Frontal cortex (tissue), 4 donors: ENCODE results near the gene CIDEB. TPM values are rescaled to one million over a fixed set of nuclear protein-coding genes. Genes with fewer than 3 reads are reported as not detected.

Experiments used
- DNase-seq, 2 donors: peaks; one replicate each; pipeline ENCODE4 v3.0.0; 2012; ENCODE audit warnings: low spot score in 2 of 2
- FAIRE-seq: peaks from 2 replicates; lab custom pipeline; 2012; peaks lifted over from hg19 to GRCh38; lab: Jason Lieb, UNC
- total RNA-seq: library from RNA; depleted of rRNA; stranded (reverse); fragments of >200 nt; gene quantifications from one replicate; pipeline ENCODE4 v1.2.3, GENCODE V29; 2014
- donor health status: control.
- donor health status: control.
- donor health status: control.

CIDEB gene
- total RNA-seq, 1 donor from 2014 or later, result 2.0 TPM

DNA sequence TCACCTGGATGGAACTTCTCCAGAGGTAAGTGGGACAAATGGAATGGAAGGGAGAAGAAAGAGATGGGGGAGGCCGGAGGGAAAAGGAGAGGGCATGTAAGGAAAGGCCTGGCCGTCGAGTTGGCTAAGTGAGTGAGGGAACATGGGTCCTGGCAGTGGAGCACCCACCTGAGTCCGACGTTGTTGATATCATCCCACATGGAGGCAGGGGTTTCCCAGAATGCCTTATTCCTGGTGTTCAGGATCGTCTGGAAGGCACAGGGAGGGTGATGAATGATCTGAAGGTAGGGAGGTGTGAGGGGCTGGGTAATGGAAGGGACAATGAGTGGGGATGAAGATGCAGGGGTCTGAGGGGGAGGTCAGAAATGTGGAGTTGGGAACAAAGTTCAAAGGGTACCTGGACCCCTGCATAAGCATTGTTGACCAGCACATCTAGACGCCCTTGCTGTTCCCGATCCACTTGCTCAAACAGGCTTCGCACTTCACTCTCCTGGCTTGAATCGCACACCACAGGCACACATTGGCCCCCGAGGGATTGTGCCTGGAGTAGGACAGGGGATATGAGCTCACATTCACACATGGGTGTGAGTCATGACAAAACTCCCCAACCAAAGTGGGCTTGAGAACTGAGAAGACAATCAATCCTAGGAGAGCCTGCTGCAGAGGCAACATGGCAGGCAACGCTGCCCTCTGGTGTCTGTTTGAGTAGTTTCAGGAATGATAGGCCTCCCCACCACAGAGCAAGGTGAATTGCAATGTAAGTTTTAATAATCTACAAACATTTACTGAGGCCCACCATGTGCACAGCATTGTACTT, 11.2 kb downstream of the CIDEB start:
- DNase-seq (peak in 1 of 2 donors; percentile 81), FAIRE-seq (no peak)

DNA sequence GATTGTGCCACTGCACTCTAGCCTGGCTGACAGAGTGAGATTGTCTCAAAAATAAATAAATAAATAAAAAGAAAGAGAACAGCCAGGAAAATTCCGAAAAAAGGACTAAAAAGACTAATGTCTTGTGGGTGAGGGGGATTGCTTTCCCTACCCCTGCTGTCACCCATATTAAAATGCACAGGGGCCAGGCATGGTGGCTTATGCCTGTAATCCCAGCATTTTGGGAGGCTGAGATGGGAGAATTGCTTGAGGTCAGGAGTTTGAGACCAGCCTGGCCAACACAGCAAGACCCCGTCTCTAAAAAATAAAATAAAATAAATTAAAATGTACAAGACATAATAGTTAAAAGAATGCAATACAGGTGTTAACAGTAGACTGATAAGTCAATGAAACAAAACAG, 14.3 kb downstream of the CIDEB start:
- DNase-seq (no peak), FAIRE-seq (no peak)

DNA sequence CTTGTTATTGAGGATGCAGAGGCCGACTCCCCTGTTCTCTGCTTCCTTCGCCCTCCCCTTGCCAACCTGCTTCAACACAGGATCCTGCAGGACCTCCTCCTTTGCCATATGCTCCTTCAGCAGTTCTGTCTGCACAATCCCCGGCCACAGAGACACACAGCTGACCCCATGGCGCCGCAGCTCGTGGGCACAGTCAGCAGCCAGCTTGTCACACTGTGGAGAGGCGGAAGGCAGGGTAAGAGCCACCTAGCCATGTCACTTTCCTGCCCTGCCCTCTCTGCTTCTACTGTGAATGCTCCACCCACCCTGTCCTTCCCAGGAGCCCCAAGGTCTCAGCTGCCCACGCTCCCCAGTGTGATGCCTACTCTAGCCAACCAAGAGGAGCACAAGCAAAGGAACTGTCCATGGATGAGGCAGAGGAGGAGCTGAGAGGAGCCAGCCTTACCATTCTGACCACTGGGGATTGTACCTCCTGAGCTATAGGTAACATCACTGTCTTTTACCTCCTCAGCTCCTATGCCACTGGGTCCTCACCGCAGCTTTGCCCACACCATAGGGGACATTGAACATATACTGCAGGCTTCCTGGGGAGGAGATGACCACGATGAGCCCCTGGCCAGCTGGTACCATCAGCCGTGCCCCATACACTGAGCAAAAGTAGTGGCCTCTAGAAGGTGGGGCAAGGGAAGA, 15.5 kb downstream of the CIDEB start:
- DNase-seq, result no peak
- no peak for FAIRE-seq

DNA sequence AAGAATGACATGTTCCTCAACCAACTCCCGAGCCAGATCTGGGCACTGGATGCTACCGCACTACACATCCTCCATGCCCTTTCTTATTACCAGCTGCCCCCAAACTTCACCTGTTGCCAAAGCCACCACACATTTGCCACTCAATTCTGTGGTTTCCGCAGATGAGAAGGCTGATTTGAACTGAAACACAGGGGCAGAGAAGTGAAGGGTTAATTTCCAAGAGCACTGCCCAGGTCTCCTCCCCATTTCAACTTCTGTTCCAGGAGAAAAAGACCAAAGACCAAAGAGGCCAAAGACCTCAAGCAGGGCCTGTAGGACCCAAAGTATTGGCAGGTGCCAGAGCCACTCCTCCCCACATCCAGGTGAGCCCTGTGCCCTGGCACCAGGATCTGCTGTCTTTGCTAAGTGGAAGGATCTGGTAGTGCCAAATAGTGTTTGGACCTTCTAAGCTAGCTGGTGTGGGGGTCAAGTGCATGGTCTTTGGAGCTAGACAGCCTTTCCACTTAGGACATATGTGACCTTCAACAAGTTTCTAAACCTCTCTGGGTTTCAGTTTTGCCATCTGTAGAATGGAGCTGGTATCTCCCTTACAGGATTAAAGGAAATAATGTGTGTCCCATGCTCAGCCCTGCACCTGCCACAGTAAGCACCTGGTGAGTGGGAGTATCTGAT, 16.2 kb downstream of the CIDEB start:
- FAIRE-seq (no peak), DNase-seq (no peak)

DNA sequence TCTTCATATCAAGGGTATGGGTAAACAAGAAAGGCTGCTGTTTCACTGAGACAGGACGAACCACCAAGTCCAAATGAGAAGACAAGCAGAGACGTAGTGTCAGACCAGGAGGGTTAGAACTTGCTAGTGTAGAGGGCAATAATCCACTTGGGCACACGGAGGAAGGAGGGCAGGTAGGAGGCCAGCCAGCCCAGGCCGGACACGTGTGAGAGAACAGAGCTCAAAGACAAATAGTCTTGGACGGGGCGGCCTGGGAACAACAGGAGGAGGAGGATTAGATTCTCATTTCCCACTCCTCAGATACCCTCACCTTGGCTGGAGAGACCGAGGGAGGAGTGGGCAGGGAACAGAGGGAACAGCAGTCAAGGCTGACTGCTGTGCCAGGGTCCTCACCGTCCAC, 17.0 kb downstream of the CIDEB start:
- FAIRE-seq (no peak), DNase-seq (no peak)

DNA sequence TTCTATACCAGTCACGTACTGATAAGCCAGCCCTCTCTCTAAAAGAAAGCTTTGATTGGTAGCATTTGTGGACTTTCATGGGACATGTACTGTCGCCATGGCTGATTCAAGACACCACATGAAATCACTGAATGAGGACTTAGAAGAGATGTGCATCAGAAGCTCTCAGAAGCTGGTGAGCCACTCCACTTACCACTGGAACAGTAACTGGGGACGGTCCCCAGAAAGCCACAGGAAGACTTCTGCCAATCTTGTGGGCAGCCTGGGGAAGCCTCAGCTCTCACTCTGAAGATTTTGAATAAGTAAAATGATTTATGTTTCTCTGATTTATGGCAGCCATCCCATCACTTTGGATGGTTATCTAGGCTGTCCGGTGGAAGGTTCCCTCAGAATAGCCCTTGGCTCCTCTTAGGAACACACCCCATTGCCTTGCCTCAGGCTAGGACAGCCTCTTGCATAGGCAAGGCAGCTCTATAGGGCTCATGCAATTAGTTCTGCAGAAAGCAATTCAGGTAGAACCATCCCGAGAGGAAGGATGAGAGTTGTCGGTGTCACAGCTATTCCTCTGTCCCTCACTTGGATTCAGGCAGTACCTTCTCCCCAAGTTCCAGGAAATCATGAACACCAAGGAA, 18.0 kb downstream of the CIDEB start:
- no peak for FAIRE-seq

DNA sequence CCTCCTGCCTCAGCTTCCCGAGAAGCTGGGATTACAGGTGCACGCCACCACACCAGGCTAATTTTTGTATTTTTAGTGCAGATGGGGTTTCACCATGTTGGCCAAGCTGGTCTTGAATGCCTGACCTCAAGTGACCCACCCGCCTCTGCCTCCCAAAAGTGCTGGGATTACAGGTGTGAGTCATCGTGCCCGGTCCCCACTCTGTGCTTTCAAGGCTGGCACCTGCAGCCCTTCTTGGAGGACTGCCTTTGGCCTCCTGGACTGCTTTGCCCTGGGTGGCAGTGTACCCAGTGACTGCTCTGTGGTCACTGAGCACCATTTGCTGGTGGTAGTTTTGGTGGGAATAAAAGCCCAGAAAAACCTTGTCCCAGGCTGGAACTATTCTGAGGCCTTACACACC, 20.8 kb downstream of the CIDEB start:
- DNase-seq, result no peak
- no peak for FAIRE-seq

More for the DNA sequence above, 18.0 kb downstream of the CIDEB start:
- DNase-seq, result no peak

DNA sequence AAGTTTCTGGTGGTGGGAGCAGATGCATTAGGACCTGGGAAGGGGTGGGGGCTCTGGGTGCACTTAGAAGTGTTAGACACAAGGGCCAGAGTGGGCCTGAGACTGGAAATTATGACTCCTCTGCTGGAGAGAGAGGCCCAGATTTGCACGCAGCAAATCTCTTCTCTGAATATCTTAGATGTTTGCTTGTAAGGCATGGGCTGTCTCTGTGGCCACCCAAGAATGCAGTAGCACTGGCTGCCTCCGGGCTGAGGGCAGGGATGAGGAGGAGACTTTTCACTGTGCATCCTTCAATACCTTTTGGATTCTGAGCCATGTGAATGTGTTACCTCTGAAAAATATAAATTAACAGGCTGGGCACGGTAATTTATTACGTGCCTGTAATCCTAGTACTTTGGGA, 22.4 kb downstream of the CIDEB start:
- no peak for DNase-seq
- FAIRE-seq, result no peak

DNA sequence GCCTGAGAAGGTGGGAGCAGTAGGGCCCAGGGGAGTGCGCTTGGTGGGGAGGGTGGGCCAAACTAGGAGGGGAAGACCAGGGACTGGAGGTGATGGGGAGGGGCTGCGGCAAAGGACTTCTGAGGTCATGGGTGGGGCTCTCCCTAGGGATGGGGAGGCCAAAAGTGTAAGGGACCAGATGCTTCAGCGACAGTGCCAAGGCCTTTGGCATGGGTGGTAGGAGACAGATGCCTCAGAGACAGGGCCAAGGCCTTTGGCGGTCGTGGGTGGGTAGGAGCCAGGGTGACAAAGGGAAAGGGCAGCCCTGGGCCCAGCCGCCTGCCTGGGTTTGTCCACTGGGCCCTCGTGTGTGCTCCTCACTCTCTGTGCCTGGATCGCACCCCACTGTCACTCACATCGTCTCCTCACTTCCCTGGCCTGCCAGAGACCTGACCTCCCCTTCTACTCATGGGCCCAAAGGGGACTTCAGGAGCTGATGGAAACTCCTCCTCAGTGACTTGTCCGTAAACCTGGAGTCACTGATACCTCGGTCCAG, 23.2 kb downstream of the CIDEB start:
- DNase-seq (no peak), FAIRE-seq (no peak)

DNA sequence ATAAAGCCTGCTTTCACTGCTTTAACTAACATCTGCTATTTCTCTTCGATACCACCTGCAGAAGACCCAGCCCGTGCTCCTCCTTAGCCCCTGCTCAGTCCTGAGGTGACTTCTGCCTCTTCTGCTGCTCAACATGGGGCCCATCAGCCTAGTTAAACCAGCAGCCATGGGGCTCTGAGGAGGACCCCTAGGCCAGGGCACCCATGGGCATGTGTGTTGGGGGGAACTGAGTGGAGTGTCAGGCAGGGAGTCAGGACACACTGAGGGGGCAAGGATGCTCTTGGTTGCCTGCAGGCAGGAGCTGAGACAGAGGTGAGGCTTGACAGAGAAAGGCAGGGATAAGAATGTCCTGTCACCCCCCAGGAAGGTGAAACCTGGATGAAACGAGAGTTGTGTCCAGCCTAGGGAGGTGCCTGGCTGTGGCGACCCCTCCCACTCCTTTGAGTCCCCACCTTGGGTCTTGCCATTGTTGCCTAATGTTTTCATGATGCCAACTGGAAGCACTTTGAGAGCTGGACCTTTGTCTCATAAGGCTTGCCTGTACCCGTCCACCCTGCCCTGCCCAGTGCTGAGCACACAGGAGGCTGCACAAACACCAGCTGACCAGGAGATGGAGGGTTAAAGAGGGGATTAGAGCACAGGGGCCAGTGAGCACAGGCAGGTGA, 23.8 kb downstream of the CIDEB start:
- FAIRE-seq (no peak), DNase-seq (no peak)

DNA sequence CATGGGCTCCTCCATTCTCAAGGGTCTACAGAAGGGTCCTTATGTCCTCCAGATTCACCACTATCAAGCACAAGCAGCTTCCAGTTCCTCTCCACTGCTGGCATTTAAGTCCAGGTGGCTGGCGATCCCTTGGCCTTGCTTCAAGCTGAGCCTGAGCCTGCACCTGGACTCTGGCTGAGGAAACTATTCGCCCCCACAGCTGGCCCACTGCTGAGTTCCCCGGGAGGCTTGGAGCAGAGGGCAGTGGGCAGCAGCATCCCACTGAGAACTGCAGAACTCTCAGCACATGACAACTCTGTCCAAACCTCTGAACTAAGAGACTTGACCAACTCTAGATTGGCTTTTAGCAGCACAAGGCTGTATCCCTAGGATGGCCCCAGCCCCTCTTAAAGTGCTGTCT, 25.0 kb downstream of the CIDEB start:
- FAIRE-seq (no peak), DNase-seq (no peak)

DNA sequence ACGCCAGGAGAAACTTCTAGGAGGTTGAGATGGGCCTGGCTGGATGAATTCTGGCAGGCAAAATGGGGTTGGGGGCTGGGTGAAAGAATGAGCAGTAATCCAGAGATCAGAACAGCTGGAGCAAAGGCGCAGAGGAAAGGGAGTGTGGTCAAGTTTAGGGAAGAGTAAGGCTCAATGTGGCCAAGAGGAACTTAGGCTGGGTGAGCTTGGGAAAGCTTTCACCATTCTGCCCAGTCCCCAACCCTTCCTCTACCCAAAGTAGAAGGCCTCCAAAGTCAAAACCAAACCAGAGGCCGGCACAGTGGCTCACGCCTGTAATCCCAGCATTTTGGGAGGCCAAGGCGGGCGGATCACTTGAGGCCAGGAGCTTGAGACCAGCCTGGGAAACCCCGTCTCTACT, 26.1 kb downstream of the CIDEB start:
- DNase-seq (no peak), FAIRE-seq (no peak)

DNA sequence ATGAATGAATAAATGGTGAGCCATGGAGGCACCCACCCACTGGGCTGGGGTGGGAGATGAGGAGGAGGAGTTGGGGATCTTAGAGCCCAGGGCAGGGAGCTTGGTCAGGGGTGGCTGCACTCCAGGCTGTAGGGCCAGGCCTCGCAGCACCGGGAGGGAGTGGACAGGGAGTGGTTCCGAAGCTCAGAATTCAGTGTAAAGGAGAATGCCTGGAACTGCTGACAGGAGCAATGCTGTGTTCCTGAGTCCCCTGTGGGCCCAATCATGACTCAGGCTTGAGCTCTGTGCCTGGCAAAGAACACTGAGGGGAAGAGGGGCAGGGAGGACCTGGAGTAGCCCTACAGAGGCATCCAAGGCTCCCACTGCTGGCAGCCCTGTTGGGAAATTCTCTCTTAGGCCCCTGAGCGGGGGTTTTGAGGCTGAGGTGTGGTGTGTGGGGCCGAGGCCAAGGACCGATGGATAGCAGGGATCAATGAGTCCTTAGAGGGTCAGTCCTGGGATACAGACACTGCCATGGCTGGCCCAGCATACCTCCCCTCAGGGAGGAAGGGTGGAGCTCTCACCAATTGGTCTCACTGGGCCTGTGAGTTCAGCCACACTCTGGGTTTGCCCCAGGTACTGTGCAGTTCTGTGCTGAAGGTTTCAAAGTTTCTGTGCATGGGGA, 26.8 kb downstream of the CIDEB start:
- no peak for DNase-seq

DNA sequence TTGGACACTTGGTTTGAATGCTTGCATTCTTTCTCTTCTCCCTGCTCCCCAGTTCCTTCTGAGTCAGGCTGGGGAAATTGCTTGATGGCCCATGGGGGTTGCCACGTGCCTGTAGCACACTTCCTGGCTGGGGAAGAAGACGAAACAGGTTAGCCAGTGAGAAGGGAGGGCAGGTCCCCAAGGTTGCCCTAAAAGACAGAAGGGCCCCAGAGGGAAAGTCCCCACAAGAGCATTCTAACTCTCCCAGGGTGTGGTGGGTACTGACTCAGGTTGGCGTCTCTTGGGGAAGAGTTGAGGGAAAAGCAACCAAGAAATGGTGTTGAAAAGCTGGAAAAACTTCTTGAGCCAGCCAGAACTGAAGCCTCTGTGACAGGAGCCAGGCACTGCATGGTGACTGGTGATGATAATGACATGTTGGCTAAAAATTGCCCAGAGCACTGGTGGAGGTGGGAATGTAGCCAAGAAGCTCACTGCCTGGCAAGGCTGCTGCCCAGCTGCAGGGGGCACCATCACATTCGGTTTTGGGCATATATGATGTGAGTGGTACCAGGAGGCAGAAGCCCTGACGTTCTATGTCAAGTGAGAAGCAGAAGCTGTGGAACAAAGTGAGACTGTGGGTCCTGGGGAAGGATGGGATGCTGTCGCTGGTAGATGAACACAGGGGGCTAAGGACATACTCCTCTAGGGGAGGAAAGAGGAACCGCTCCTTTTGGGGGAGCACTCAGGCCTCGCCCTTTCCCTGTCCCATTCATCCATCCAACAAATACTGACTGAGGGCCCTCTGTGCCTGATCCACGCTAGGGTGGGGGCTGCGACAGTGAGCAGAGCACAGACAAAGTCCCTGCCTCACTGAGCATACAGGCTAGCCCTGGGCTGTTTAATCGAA, 28.2 kb downstream of the CIDEB start:
- no peak for FAIRE-seq
- no peak for DNase-seq

More for the DNA sequence above, 26.8 kb downstream of the CIDEB start:
- no peak for FAIRE-seq

DNA sequence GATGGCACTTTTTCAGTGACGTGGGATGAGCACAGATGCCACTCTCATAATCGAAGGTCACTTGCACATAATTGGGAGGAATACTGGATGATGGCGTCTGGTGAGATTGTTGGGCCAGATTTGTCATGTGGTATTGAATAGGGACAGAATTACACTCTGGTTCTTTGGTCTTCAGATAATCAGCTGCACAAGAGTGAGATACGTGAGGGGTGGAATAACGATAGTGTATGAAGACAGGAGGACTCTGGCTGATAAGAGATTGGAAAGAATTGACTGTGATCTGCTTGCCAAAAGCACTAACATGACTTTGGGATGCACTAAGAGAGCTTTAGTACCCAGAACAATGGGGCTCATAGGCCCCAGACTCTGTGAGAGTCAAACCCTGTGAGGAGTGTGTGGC, 29.4 kb downstream of the CIDEB start:
- FAIRE-seq (no peak), DNase-seq (no peak)

DNA sequence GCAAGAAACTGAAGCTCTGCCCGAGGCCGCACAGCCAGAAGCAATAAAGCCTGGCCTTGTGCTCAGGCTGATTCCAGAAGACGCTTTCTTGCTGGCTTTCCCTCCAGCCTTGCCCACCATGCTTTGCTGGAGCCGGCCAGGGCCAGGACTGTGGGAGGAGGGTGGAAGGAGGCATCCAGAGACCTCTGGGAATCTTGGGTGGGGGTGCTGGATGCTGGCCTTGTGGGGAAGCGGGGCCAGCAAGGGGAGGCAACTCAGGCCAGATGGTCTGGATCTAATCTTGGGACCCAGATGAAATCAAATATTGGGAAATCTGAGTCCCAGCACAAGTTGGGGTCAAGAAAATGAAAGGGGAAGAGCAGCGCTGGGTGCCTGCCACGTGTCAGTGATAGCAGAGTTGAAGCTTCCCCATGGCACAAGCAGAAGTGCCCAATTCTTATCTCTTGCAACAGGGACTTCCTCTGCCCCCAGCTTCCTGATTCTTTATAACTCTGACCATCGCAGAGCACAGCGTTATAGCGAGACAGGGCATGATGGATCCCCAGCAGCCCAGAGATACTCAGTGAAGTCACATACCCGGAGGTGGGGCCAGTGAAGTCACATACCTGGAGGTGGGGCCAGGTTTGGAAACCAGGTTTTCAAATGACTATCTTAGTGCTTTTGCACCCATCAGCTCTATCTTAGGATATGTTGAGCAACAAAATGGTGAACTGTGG, 30.0 kb downstream of the CIDEB start:
- no peak for FAIRE-seq

DNA sequence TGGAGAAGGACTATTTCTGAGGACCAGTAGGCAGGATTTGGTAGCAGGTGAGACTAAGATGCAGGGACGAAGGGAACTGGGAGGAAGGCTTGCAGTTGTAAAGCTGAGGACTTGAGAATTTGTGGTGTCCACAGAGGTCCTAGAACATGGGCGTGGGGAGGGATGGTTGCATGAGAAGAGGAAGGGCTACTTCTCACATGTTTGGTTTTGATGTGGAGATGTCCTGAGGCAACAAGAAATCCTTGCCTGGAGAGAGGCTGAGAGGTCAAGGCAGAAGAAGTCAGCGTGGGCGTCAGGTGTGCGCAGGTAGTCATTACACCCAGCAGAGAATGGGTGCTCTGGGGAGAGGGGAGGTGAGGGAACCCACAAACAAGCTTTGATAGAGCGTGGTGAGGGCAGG, 30.7 kb downstream of the CIDEB start:
- FAIRE-seq, result no peak
- DNase-seq, result no peak

More for the DNA sequence above, 30.0 kb downstream of the CIDEB start:
- no peak for DNase-seq
